GM04503 (cell line): ENCODE data around the gene RAB40AL.

Source experiments
- DNase-seq: peaks from one replicate; pipeline ENCODE4 v3.0.0-alpha.2; 2012; ENCODE audit warnings: low read depth

The RAB40AL gene

DNA sequence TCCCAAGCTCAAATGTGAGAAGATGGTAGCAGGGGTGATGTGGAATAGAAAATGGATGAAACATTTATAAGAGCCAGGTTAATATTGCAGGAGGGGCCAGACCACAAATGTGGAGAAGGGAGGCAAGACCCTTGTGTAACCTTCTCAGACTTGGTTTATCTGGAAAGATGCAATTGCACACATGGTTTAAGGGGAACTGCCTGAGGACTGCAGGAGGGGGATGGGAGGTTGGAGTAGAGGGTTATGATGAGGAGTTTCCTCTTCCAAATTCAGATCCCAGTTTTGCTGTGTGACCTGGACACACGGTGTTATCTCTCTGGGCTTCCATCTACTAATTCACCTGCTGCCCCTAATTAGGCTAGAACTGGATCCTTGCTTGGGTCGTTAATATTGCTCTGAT is 46.1 kb downstream of the RAB40AL start:
- no peak for DNase-seq

GRCh38 chrX:102985192-102985591 is 48.1 kb downstream of the RAB40AL start:
- DNase-seq = no peak
